Esophagus squamous epithelium (tissue), 4 donors: ENCODE data around the gene UBR4.

Experiments
- POLR2A ChIP-seq, 4 donors: fragments of 450-650 bp; IDR thresholded peaks; one replicate each; pipeline ENCODE4 v1.6.1; 2017; ENCODE audit warnings: antibody characterized with exemption in 4 of 4, mild to moderate bottlenecking in 4 of 4, moderate library complexity in 3 of 4
- TF ChIP-seq, protein P1 (sequence below), 6 experiments: fragments of 450-650 bp in 4 of 6; fragments of 200-600 bp in 2 of 6; sonication (generic) in 2 of 6; IDR thresholded peaks; one replicate each; pipeline ENCODE4 v1.5.1; 2016 to 2019; ENCODE audit warnings: antibody characterized with exemption in 6 of 6, mild to moderate bottlenecking in 4 of 6, moderate library complexity in 4 of 6

DNA sequence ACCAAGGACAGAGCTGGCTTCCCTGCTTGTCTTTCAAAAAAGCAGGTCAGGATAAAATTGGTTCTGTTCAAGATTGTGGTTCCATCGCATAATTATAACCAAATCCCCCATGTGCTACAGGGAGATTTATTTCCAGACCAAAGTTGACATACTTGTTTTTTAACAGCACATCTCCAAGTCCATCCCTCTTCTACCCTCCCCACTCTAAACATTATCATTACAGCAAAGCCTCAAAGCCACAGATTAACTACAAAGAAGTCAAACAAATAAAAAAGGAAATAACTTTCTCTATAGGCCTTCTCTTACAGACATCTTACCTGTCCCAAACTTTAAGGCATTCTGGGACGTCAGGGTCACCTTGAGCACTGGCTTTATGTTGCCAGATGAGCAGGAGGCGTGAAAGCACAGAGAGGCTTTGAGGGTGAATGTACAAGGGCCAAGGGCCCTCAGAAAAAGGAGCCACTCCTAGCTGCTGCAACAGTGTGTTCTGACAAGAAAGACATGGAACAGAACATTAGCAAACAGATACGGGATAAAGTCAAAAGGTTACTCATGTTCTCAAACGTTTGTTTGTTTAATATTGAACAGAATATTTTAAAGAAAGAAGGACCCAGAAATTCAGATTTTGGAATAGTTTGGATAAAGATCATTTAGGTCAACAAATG, 31.2 kb downstream of the UBR4 start:
- TF ChIP-seq, protein P1, sequence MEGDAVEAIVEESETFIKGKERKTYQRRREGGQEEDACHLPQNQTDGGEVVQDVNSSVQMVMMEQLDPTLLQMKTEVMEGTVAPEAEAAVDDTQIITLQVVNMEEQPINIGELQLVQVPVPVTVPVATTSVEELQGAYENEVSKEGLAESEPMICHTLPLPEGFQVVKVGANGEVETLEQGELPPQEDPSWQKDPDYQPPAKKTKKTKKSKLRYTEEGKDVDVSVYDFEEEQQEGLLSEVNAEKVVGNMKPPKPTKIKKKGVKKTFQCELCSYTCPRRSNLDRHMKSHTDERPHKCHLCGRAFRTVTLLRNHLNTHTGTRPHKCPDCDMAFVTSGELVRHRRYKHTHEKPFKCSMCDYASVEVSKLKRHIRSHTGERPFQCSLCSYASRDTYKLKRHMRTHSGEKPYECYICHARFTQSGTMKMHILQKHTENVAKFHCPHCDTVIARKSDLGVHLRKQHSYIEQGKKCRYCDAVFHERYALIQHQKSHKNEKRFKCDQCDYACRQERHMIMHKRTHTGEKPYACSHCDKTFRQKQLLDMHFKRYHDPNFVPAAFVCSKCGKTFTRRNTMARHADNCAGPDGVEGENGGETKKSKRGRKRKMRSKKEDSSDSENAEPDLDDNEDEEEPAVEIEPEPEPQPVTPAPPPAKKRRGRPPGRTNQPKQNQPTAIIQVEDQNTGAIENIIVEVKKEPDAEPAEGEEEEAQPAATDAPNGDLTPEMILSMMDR (IDR thresholded peaks at IDR 0.05): no peak
- TF ChIP-seq POLR2A (IDR thresholded peaks at IDR 0.05): no peak
